ENCODE measurements around the gene ISX.

ISX gene

GRCh38 chr22:35053060-35053835 is 12.7 kb upstream of the ISX start:
- DNase-seq = no peak

- no peak for DNase-seq
These were observed 11.9 kb upstream of the ISX start for GRCh38 chr22:35054064-35054463.

- DNase-seq = no peak
These were observed 9.5 kb upstream of the ISX start for GRCh38 chr22:35056486-35056885.

GRCh38 chr22:35057155-35057554 is 8.8 kb upstream of the ISX start:
- DNase-seq = no peak

GRCh38 chr22:35059632-35060031 is 6.3 kb upstream of the ISX start:
- DNase-seq = no peak

GRCh38 chr22:35064664-35065063 is 1.3 kb upstream of the ISX start:
- no peak for DNase-seq

GRCh38 chr22:35065183-35065582 is 775 bp upstream of the ISX start:
- DNase-seq = no peak

- no peak for DNase-seq
These were observed 810 bp downstream of the ISX start for GRCh38 chr22:35066768-35067167.

- no peak for DNase-seq
These were observed 3.6 kb downstream of the ISX start for GRCh38 chr22:35069541-35069940.

GRCh38 chr22:35070451-35071093 is 4.6 kb downstream of the ISX start:
- no peak for DNase-seq

GRCh38 chr22:35071784-35072183 is 5.8 kb downstream of the ISX start:
- no peak for DNase-seq

GRCh38 chr22:35072925-35073324 is 7.0 kb downstream of the ISX start:
- DNase-seq = no peak

GRCh38 chr22:35074583-35074982 is 8.6 kb downstream of the ISX start:
- DNase-seq = no peak

- DNase-seq = no peak
These were observed 10.7 kb downstream of the ISX start for GRCh38 chr22:35076630-35077029.

GRCh38 chr22:35085621-35086020 is 19.7 kb downstream of the ISX start:
- no peak for DNase-seq

GRCh38 chr22:35089139-35089538 is 23.2 kb downstream of the ISX start:
- no peak for DNase-seq

GRCh38 chr22:35092406-35092805 is 26.4 kb downstream of the ISX start:
- no peak for DNase-seq

GRCh38 chr22:35098921-35099320 is 33.0 kb downstream of the ISX start:
- DNase-seq = no peak

- no peak for DNase-seq
These were observed 33.9 kb downstream of the ISX start for GRCh38 chr22:35099883-35100282.

GRCh38 chr22:35102663-35103062 is 36.7 kb downstream of the ISX start:
- DNase-seq = no peak

- DNase-seq = no peak
These were observed 37.8 kb downstream of the ISX start for GRCh38 chr22:35103761-35104160.

GRCh38 chr22:35104491-35104890 is 38.5 kb downstream of the ISX start:
- DNase-seq = no peak

GRCh38 chr22:35109616-35110015 is 43.7 kb downstream of the ISX start:
- no peak for DNase-seq

- DNase-seq = no peak
These were observed 45.3 kb downstream of the ISX start for GRCh38 chr22:35111244-35111643.

GRCh38 chr22:35113341-35113740 is 47.4 kb downstream of the ISX start:
- DNase-seq = no peak
